GM10847 (cell line): ENCODE results near the gene DRGX.

ENCODE experiments used
- POLR2A ChIP-seq: IDR thresholded peaks from 2 replicates; pipeline ENCODE4 v1.6.1; 2011; ENCODE audit not compliant: insufficient read length; ENCODE audit errors: extremely low read depth

The DRGX gene

DNA sequence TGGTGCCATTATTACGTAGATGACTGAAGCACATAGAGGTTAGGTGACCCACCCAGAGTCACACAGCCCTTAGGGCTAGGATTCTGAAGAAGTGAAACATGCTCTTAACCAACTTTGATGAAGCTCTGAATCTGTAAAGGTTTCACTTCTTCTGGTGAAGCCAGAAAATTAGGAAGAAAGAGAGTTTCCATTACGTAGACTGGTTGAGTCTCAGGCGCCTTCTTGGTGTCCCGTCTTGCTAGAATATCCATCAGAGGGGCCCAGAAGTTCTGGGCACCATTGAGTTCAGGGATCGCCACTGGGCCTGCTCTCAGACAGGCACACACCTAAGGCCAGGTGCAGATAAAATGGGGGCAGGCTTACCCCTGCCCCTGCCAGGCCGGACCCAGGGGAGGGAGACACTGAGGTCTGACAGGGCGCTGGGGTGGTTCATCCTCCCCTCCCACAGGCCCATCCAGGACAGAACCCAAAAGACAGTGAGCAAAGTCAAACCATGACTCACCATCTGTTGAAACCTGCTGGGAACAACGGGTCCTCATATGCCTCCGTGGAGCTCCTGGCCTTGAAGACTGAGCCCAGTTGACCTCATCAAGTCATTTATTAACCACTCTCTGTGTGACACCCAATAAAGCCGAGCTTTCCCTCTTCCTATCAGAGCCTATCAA lies 33.2 kb downstream of the DRGX start:
- TF ChIP-seq POLR2A: no peak

GRCh38 chr10:49361735-49362568 lies 33.9 kb downstream of the DRGX start:
- no peak for TF ChIP-seq POLR2A

- no peak for TF ChIP-seq POLR2A
These were observed 34.7 kb downstream of the DRGX start for GRCh38 chr10:49361178-49361554.

DNA sequence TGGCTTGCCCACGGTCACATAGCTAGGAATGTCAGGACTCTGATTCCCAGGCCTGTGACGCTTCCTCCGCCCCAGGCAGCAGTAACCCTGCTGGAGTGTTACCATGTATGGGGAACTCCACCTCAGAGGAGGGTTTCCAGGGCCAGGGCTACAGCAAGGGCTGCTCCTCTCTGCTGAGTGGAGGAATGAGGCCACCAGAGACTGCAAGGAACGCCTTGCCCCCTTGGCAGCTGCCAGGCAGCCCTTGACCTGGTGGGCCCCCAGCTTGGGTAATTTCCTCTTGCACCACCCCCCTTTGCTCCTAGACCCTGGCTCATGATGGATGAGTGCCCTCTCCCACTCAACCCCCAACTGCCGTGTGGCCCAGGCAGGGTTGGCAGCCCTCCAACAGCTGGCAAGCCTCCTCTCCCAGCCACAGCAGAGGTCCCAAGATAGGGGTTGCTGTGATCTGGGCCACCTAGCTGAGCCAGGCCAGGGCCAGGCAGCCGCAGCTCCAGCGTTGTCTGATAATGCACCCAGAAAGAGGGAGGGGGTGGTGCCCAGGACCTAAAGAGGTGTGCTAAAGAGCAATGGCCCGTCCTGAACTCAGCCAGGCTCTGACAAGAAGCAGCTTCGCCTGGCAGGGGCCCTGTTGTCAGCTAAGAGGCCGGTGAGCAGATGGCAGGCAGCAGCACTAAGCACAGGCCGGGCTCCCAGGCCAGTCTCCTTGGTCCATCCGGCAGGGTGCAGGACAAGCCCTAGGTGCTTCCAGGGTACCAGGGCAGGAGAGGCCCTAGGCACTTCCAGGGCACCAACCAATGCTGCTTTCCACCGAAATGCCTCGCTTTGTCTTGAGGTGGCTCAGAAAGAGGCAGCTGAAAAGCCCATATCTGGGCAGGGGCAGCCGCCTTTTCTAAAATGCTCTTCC lies 35.4 kb downstream of the DRGX start:
- TF ChIP-seq POLR2A: no peak

DNA sequence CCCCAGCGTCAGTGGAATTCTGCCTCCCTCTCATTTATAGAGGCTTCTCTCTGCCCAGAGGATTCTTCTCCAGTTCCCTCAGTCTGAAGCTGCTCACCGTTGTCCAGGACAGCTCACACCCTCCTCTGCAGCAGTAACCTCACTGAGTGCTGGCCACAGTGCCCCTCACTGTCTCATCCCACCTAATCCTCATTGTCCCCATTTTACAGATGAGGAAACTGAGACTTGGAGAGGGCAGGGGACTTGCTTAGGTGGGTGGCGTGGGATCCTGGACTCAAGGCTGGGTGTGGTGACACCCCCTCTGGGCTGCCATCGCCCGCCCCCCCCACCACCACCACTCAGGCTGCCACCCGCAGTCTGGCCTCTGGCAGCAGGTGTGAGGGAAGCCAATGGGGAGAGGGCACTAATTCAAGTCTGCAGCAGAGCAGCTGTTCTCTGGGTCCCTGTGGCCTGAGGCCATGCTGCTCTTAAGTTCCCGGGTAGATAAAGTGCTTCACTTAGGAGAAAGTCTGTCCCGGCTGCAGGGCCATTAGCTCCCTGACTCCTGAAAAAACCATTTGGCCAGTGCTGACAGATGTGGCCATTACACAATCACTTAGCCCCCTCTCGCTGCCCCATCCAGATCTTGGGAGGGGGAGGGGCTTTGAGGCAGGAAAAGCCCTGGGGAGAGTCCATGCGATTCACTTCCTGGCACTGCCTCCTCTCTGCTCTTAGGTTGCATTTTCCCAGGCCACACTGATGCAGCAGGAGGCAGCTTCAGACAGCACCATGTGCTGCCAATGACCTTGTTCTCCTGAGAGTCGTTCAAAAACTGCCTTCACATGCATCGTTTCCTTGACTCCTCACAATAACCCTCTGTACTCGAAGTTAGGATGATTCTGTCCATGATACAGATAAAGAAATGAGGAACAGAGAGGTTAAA lies 36.3 kb downstream of the DRGX start:
- no peak for TF ChIP-seq POLR2A

DNA sequence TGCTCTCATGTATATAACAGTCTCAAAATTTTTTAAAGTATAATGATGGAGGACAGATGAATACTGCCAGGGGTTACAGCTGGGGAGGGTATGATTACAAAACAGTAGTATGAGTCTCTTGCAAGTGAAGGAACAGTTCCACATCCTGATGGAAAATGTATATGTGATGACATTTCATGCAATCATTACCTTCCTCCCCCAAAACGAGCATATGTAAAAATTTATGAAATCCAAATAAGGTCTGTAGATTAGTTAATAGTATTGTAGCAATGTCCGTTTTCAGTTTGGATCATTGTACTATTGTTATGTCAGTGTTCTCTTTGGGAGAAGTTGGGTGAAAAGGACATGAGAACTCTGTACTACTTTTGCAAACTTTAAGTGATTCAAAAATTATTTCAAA lies 38.0 kb downstream of the DRGX start:
- no peak for TF ChIP-seq POLR2A

DNA sequence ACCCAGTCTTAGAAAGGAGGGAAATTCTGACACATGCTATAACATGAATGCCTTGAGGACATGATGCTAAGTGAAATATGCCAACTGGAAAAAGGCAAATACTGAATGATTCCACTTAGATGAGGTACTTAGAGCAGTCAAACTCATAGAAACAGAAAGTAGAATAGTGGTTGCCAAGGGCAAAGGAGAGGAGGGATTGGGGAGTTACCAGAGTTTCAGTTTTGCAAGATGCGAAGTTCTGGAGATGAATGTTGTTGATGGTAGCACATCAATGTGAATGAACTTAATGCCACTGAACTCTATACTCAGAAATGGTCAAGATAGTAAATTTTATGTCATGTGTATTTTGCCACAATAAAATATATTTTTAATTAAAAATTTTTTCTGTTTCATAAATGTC lies 38.9 kb downstream of the DRGX start:
- no peak for TF ChIP-seq POLR2A

DNA sequence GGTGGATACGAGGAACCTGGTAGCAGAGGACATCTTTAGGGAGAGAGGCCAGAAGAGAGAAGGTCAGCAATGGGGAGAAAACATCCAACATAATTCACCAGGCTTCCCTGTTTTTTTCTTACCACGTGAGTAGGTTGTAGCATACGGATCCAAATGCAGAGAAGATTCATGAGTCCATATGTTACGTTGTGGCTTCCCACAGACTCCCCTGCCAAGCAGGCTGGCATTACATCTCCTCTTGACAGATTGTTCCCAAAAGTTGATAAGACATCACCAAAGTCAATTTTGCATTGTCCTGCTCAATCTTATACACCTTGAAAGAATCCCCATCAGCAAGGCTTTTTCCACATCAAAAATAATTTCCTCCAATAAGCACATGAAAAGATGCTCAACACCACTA lies 39.7 kb downstream of the DRGX start:
- no peak for TF ChIP-seq POLR2A

DNA sequence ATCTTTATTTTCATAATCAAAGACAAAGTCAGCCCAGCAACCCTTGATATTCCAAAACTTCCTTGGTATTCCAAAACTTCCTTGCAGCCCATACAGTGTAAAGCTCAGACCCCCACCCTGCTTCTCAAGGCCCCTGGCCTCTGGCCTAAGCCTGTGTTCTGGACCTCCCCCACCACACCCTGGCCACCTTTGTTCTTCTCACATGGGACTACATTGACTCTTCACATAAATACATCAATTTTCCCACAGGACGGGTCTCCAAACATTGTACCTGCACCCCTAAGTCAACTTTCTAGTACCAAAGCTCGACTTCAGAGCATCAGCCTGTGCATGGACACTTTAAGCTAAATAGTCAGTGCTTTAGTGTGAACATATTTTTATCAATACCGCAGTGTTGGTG lies 40.7 kb downstream of the DRGX start:
- TF ChIP-seq POLR2A: no peak

GRCh38 chr10:49354593-49354992 lies 41.3 kb downstream of the DRGX start:
- TF ChIP-seq POLR2A: no peak

- TF ChIP-seq POLR2A: no peak
These were observed 41.9 kb downstream of the DRGX start for GRCh38 chr10:49353895-49354566.

DNA sequence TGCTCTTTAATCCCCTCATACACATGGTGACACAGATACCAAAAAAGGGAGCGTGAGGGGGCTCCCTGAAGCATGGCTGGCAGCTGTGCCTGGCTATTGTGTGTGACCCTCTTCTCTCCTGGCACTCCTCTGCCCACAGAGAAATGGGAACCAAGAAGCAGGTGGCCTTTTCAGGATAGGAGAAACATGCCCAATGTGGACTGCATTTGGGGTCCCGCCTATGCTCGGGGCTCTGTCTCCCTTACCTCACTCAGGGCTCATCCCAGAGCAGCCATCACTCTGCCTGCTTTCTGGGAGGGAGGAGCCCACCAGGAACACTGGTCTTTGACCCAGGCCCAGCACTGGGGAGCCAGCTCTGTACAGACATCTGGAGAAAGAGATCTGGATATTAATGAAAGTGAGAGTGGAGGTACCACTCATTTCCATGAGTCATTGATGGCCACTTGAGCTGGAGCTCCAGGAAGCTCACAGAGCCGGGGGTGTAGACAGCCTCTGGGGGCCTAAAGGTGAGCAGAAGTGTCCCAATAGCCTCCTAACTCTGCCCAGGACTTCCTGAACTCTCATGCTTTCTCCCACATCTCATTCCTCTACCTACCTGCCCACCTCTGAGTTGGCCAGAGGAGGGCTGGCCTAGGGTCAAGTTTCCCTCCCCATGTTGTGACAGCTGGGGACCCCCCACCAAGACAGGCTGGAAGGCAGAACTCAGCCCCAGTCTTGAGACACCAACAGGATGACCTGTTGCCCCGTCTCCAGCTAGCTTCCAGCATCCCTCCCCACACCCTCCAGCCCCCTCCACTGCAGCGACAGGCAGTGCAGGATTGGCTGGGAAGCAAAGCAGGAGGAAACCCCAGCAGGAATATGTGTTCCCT lies 42.6 kb downstream of the DRGX start:
- no peak for TF ChIP-seq POLR2A

DNA sequence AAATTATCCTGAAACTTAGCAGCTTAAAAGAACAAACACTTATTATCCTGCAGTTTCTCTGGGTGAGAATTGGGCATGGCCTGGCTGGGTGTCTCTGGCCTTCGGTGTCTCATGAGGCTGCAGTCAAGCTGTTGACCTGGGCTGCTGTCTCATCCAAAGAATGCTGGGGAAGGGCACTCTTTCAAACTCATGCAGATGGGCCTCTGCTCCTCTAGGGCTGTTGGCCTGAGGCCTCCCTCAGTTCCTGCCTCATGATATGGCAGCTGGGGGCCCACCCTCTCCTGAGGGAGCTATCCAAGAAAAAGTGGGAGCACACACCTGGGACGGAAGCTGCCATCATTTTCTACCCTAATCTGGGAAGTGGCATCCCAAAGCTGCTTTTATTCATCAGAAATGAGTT lies 43.6 kb downstream of the DRGX start:
- TF ChIP-seq POLR2A: no peak
